K562 (cell line): Measurements from ENCODE around the gene TMEM39B. TPM values are rescaled to one million over a fixed set of nuclear protein-coding genes. Genes with fewer than 3 reads are reported as not detected.
A peak's percentile ranks its signal among the peaks of the same experiment; 100 is the strongest.

ENCODE experiments used
- CEBPG ChIP-seq, 3 experiments: fragments of 200-800 bp in 1 of 3; sonication (Bioruptor generic) in 1 of 3; sonication (generic) in 1 of 3; formaldehyde crosslinking in 1 of 3; IDR thresholded peaks in 2 of 3; conservative IDR thresholded peaks in 1 of 3; 2 replicates each; pipeline versions ENCODE4 v1.6.1 to v1.8.0; 2016 to 2022; ENCODE audit warnings: missing compliant biosample characterization in 2 of 3, missing genetic modification characterization in 2 of 3, mild to moderate bottlenecking in 1 of 3, missing genetic modification reagents in 1 of 3
- FOXM1 ChIP-seq, 2 experiments: fragments of 450-650 bp in 1 of 2; sonication (generic) in 1 of 2; formaldehyde crosslinking in 1 of 2; IDR thresholded peaks; 2 replicates each; pipeline versions ENCODE4 v1.6.1 to v1.9.0; 2017 to 2022; ENCODE audit warnings: low read depth in 2 of 2, mild to moderate bottlenecking in 2 of 2, missing genetic modification reagents in 1 of 2, moderate library complexity in 1 of 2
- GATA2 ChIP-seq: sonication (generic); formaldehyde crosslinking; IDR thresholded peaks from 2 replicates; pipeline ENCODE4 v1.4.0; 2020; ENCODE audit warnings: mild to moderate bottlenecking, missing genetic modification reagents
- HMGN3 ChIP-seq: IDR thresholded peaks from 2 replicates; pipeline ENCODE4 v1.6.1; 2011; ENCODE audit warnings: borderline replicate concordance, low read depth, mild to moderate bottlenecking, mixed read lengths, low read length; ENCODE audit not compliant: insufficient read length; ENCODE audit errors: extremely low read depth
- ILK ChIP-seq: fragments of 450-650 bp; IDR thresholded peaks from 2 replicates; pipeline ENCODE4 v1.6.1; 2016; ENCODE audit warnings: missing genetic modification characterization, low read depth, mild to moderate bottlenecking, missing compliant biosample characterization, moderate library complexity, borderline replicate concordance
- JUND ChIP-seq, 2 experiments: IDR thresholded peaks; 2 replicates in 1 of 2; 3 replicates in 1 of 2; pipeline ENCODE4 v1.6.1; 2011; ENCODE audit warnings: borderline replicate concordance in 2 of 2, low read depth in 2 of 2, low read length in 2 of 2, improper control_type of control experiment in 1 of 2, missing biosample characterization in 1 of 2, missing genetic modification characterization in 1 of 2, missing genetic modification reagents in 1 of 2
- LEF1 ChIP-seq: fragments of 450-650 bp; IDR thresholded peaks from 2 replicates; pipeline ENCODE4 v1.6.1; 2016; ENCODE audit warnings: mild to moderate bottlenecking
- MAFF ChIP-seq: IDR thresholded peaks from 2 replicates; pipeline ENCODE4 v1.6.1; 2012; ENCODE audit warnings: low read length, improper control_type of control experiment
- MYC ChIP-seq, 2 experiments: fragments of 250-450 bp in 1 of 2; sonication (Bioruptor Pico) in 1 of 2; IDR thresholded peaks; 2 replicates each; pipeline versions ENCODE4 v1.5.1 to v1.6.1; 2012 to 2021; ENCODE audit warnings: low read depth in 2 of 2, borderline replicate concordance in 1 of 2, improper control_type of control experiment in 1 of 2, low read length in 1 of 2, mild to moderate bottlenecking in 1 of 2, moderate library complexity in 1 of 2
- OTX1 ChIP-seq: fragments of 450-650 bp; formaldehyde crosslinking; IDR thresholded peaks from 2 replicates; pipeline ENCODE4 v1.4.0; 2022; ENCODE audit warnings: mild to moderate bottlenecking
- POLR2G ChIP-seq: fragments of 200-400 bp; formaldehyde crosslinking; IDR thresholded peaks from 2 replicates; pipeline ENCODE4 v1.6.1; 2017; ENCODE audit warnings: low read depth, mild to moderate bottlenecking, antibody characterized with exemption, low read length, moderate library complexity
- PTTG1 ChIP-seq: fragments of 450-650 bp; IDR thresholded peaks from 2 replicates; pipeline ENCODE4 v1.6.1; 2016; ENCODE audit warnings: low read depth, mild to moderate bottlenecking, missing genetic modification characterization, missing compliant biosample characterization
- SAFB ChIP-seq: fragments of 200-400 bp; formaldehyde crosslinking; IDR thresholded peaks from 2 replicates; pipeline ENCODE4 v1.6.1; 2017; ENCODE audit warnings: low read depth, low read length, borderline replicate concordance
- SLC30A9 ChIP-seq: fragments of 250-450 bp; sonication (Bioruptor Pico); IDR thresholded peaks from 2 replicates; pipeline ENCODE4 v1.8.0; 2022; ENCODE audit warnings: mild to moderate bottlenecking, moderate library complexity
- TEAD1 ChIP-seq, 2 experiments: fragments of 450-650 bp in 1 of 2; sonication (generic) in 1 of 2; formaldehyde crosslinking; IDR thresholded peaks; 2 replicates each; pipeline versions ENCODE4 v1.4.0 to v1.8.0; 2020 to 2022; ENCODE audit warnings: mild to moderate bottlenecking in 2 of 2, missing genetic modification reagents in 1 of 2
- YY1 ChIP-seq, 3 experiments: IDR thresholded peaks; 2 replicates each; pipeline ENCODE4 v1.6.1; 2011; ENCODE audit warnings: low read length in 2 of 3, mild to moderate bottlenecking in 2 of 3, moderate library complexity in 2 of 3, borderline replicate concordance in 1 of 3, control low read depth in 1 of 3, low read depth in 1 of 3; ENCODE audit not compliant: insufficient read depth in 3 of 3, insufficient replicate concordance in 2 of 3, control insufficient read depth in 1 of 3, insufficient read length in 1 of 3; ENCODE audit errors: extremely low read depth in 1 of 3
- ZFP1 ChIP-seq: fragments of 450-650 bp; formaldehyde crosslinking; IDR thresholded peaks from 2 replicates; pipeline ENCODE4 v1.4.0; 2020; ENCODE audit warnings: mild to moderate bottlenecking, mixed read lengths
- ZNF121 ChIP-seq: sonication (generic); formaldehyde crosslinking; conservative IDR thresholded peaks from 2 replicates; pipeline ENCODE4 v1.8.0; 2022; ENCODE audit warnings: missing genetic modification reagents
- ZNF76 ChIP-seq: fragments of 250-450 bp; sonication (Bioruptor Pico); IDR thresholded peaks from 2 replicates; pipeline ENCODE4 v1.4.0; 2020; ENCODE audit warnings: mild to moderate bottlenecking, moderate library complexity, borderline replicate concordance
- polyA plus RNA-seq, 8 experiments: library from polyadenylated mRNA; depleted of rRNA in 4 of 8; stranded (reverse) in 5 of 8; unstranded in 3 of 8; fragments of >200 nt; fragmentation: Nextera tagmentation in 2 of 8; fragmentation: Illumina TruSeq in 1 of 8; extraction: Ambion mirVana in 2 of 8; extraction: Trizol in 1 of 8; gene quantifications; 2 replicates each; pipeline versions ENCODE4 v1.2.1 to v1.2.3, GENCODE V29; 2011 to 2014; ENCODE audit warnings: inconsistent platforms in 1 of 8, missing spikeins in 1 of 8
- total RNA-seq, 7 experiments: library from RNA; depleted of rRNA in 6 of 7; stranded (reverse); fragments of >200 nt in 6 of 7; fragmentation: Illumina TruSeq in 2 of 7; extraction: Trizol in 2 of 7; gene quantifications; 2 replicates each; pipeline versions ENCODE4 v1.2.1 to v1.2.3, GENCODE V29; 2011 to 2021; ENCODE audit warnings: low replicate concordance in 1 of 7
- TF ChIP-seq, protein P1 (sequence below): IDR thresholded peaks from 2 replicates; pipeline ENCODE4 v1.6.1; 2014; ENCODE audit warnings: antibody characterized with exemption
- TF ChIP-seq, protein P2 (sequence below): fragments of 200-800 bp; sonication (Bioruptor generic); IDR thresholded peaks from 2 replicates; pipeline ENCODE4 v1.6.1; 2017; ENCODE audit warnings: missing genetic modification characterization, missing compliant biosample characterization

The TMEM39B gene
- total and polyA plus RNA-seq, 9 of the 15 experiments (the other 6 are each of a cell fraction or from before 2014, with no cell fraction given), result 0.92 to 28.5 (median 9.7) TPM

DNA sequence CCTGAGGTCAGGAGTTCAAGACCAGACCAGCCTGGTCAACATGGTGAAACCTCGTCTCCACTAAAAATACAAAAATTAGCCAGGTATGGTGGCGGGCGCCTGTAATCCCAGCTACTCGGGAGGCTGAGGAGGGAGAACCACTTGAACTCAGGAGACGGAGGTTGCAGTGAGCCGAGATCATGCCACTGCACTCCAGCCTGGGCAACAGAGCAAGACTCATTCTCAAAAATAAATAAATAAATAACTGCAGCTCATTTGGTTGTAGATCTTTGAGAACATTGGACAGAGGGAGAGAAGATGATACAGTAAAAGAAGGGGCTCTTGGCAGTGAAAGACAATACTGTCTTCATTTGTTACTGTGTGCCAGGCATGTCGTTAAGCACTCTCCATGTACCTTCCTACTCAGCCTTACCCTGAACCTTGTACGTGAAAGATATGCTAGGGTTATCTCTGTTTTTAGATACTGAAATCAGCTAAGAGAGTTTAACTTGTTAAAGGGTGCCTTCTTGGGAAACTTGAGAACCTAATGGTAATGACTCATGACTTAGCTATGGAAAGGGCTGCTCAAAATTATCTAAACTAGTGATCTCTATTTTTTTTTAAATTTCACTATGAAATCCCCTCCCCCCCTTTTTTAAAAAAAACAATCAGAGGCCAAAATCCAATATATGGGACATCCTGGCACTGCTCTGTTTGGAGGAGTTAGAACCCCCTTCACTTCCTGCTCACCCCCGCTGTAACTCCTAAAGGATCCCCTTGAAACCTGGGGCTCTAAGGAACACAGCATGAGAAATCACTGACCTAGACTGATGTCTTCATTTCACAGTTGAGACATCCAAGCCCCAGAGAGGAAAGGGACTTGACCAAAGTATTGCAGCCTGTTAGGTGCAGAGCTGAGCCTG lies 28.3 kb downstream of the TMEM39B start (continued):
- TF ChIP-seq MYC (IDR thresholded peaks at IDR 0.05; ENCODE audit: low read depth, low read length) (0 out of 2 replicates have a peak, but pooled peaks have one; percentile 9), MYC (CRISPR knock-in tag; IDR thresholded peaks at IDR 0.05; ENCODE audit: borderline replicate concordance, low read depth) (no peak), ZNF121 (CRISPR knock-in tag) (peak; percentile 83), PTTG1 (no peak), LEF1 (no peak; the same call in 1 of the 2 replicates), OTX1 (no peak), JUND (IDR thresholded peaks at IDR 0.05; ENCODE audit: borderline replicate concordance, low read depth, low read length) (peak; percentile 97), JUND (tag; IDR thresholded peaks at IDR 0.05; ENCODE audit: borderline replicate concordance, low read depth, low read length) (peak; percentile 98), MAFF (no peak; the same call in 1 of the 2 replicates), GATA2 (CRISPR knock-in tag) (no peak), SAFB (no peak), TEAD1 (CRISPR knock-in tag; IDR thresholded peaks at IDR 0.05) (peak; percentile 45 to 84; a peak in 3 of 4 replicates), FOXM1 (IDR thresholded peaks at IDR 0.05; ENCODE audit: low read depth) (peak; percentile 97), FOXM1 (CRISPR knock-in tag; IDR thresholded peaks at IDR 0.05; ENCODE audit: low read depth) (peak; percentile 9; the same call in 1 of the 2 replicates), CEBPG (CRISPR knock-in tag; IDR thresholded peaks at IDR 0.05) (no peak), CEBPG (tag; conservative IDR thresholded peaks at IDR 0.05 in 1 of 2, IDR thresholded peaks at IDR 0.05 in 1 of 2) (0 out of 4 replicates have a peak, but pooled peaks of 1 of the 2 experiments have one; percentile 37), ILK (tag) (no peak), POLR2G (no peak), ZNF76 (CRISPR knock-in tag) (0 out of 2 replicates have a peak, but pooled peaks have one; percentile 24), HMGN3 (no peak), SLC30A9 (CRISPR knock-in tag) (no peak), YY1 (IDR thresholded peaks at IDR 0.05; ENCODE audit: borderline replicate concordance in 1 of 3, control insufficient read depth in 1 of 3, extremely low read depth in 1 of 3, insufficient read depth in 3 of 3, insufficient read length in 1 of 3, insufficient replicate concordance in 2 of 3, low read depth in 1 of 3, low read length in 2 of 3) (no peak), ZFP1 (CRISPR knock-in tag) (no peak)
- TF ChIP-seq, protein P1, sequence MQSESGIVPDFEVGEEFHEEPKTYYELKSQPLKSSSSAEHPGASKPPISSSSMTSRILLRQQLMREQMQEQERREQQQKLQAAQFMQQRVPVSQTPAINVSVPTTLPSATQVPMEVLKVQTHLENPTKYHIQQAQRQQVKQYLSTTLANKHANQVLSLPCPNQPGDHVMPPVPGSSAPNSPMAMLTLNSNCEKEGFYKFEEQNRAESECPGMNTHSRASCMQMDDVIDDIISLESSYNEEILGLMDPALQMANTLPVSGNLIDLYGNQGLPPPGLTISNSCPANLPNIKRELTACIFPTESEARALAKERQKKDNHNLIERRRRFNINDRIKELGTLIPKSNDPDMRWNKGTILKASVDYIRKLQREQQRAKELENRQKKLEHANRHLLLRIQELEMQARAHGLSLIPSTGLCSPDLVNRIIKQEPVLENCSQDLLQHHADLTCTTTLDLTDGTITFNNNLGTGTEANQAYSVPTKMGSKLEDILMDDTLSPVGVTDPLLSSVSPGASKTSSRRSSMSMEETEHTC, result no peak
- TF ChIP-seq, protein P2, sequence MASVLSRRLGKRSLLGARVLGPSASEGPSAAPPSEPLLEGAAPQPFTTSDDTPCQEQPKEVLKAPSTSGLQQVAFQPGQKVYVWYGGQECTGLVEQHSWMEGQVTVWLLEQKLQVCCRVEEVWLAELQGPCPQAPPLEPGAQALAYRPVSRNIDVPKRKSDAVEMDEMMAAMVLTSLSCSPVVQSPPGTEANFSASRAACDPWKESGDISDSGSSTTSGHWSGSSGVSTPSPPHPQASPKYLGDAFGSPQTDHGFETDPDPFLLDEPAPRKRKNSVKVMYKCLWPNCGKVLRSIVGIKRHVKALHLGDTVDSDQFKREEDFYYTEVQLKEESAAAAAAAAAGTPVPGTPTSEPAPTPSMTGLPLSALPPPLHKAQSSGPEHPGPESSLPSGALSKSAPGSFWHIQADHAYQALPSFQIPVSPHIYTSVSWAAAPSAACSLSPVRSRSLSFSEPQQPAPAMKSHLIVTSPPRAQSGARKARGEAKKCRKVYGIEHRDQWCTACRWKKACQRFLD (CRISPR knock-in tag), result peak; percentile 63; the same call in 1 of the 2 replicates
